Hepatocyte (in vitro differentiated cells): Measurements from ENCODE around the gene PREX1. TPM values are rescaled to one million over a fixed set of nuclear protein-coding genes. Genes with fewer than 3 reads are reported as not detected.
A peak's percentile ranks its signal among the peaks of the same experiment; 100 is the strongest.

Experiments used
- DNase-seq: peaks from one replicate; pipeline ENCODE4 v3.0.0-alpha.2; 2016; ENCODE audit warnings: low spot score
- H2AFZ ChIP-seq: fragments of 200-600 bp; sonication (generic); 2 replicates; pipeline ENCODE4 v1.6.0; 2016; ENCODE audit warnings: antibody characterized with exemption, mild to moderate bottlenecking
- H3K27ac ChIP-seq: fragments of 200-600 bp; sonication (generic); 2 replicates; pipeline ENCODE4 v1.5.1; 2016; ENCODE audit warnings: mild to moderate bottlenecking
- H3K27me3 ChIP-seq: fragments of 200-600 bp; sonication (generic); 2 replicates; pipeline ENCODE4 v1.6.1; 2016
- H3K36me3 ChIP-seq: fragments of 200-600 bp; sonication (generic); replicated peaks from 2 replicates; pipeline ENCODE4 v1.5.1; 2016; ENCODE audit warnings: low read depth; ENCODE audit not compliant: insufficient read depth
- H3K4me1 ChIP-seq: fragments of 200-600 bp; sonication (generic); 2 replicates; pipeline ENCODE4 v1.5.1; 2016; ENCODE audit warnings: mild to moderate bottlenecking, moderate library complexity; ENCODE audit not compliant: insufficient read depth
- H3K4me2 ChIP-seq: fragments of 200-600 bp; sonication (generic); 2 replicates; pipeline ENCODE4 v1.6.0; 2016
- H3K4me3 ChIP-seq: fragments of 200-600 bp; sonication (generic); 2 replicates; pipeline ENCODE4 v1.5.1; 2016; ENCODE audit warnings: mild to moderate bottlenecking
- H3K79me2 ChIP-seq: fragments of 200-600 bp; sonication (generic); 2 replicates; pipeline ENCODE4 v1.6.0; 2017; ENCODE audit warnings: mild to moderate bottlenecking
- H3K9me2 ChIP-seq: fragments of 200-600 bp; sonication (generic); replicated peaks from 2 replicates; pipeline ENCODE4 v1.6.0; 2017; ENCODE audit warnings: mild to moderate bottlenecking; ENCODE audit not compliant: insufficient read depth
- H3K9me3 ChIP-seq: fragments of 200-600 bp; sonication (generic); 2 replicates; pipeline ENCODE4 v1.5.1; 2016; ENCODE audit warnings: low read depth, mild to moderate bottlenecking
- H4K20me1 ChIP-seq: fragments of 200-600 bp; sonication (generic); 2 replicates; pipeline ENCODE4 v1.6.0; 2016; ENCODE audit warnings: mild to moderate bottlenecking; ENCODE audit not compliant: insufficient read depth, poor library complexity, severe bottlenecking
- CTCF ChIP-seq: fragments of 200-600 bp; sonication (generic); IDR thresholded peaks from 2 replicates; pipeline ENCODE4 v1.5.1; 2016; ENCODE audit warnings: antibody characterized with exemption, mild to moderate bottlenecking; ENCODE audit not compliant: poor library complexity
- EZH2 ChIP-seq: fragments of 200-600 bp; sonication (generic); IDR thresholded peaks from 2 replicates; pipeline ENCODE4 v1.6.1; 2016; ENCODE audit warnings: antibody characterized with exemption, mild to moderate bottlenecking, borderline replicate concordance
- EZH2phosphoT487 ChIP-seq: fragments of 200-600 bp; sonication (generic); IDR thresholded peaks from one replicate; pipeline ENCODE4 v1.6.1; 2018; ENCODE audit warnings: antibody characterized with exemption, mild to moderate bottlenecking, low read depth, moderate library complexity; ENCODE audit not compliant: unreplicated experiment, severe bottlenecking
- WGBS: methylation state at CpG from one replicate; pipeline ENCODE4 v1.1.6; 2016; ENCODE audit warnings: low lambda C conversion rate; ENCODE audit errors: missing lambda C conversion rate; 5-methylcytosine and 5-hydroxymethylcytosine counted together
- polyA plus RNA-seq: library from polyadenylated mRNA; unstranded; fragments of >200 nt; fragmentation: Nextera tagmentation; extraction: Ambion mirVana; gene quantifications from 2 replicates; pipeline ENCODE4 v1.2.1, GENCODE V29; 2016
- total RNA-seq: library from RNA; depleted of rRNA; stranded (reverse); fragments of >200 nt; gene quantifications from 2 replicates; pipeline ENCODE4 v1.2.3, GENCODE V29; 2014

The PREX1 gene
- total and polyA plus RNA-seq, 2 experiments from 2014 or later, result 1.8 to 2.9 TPM

DNA sequence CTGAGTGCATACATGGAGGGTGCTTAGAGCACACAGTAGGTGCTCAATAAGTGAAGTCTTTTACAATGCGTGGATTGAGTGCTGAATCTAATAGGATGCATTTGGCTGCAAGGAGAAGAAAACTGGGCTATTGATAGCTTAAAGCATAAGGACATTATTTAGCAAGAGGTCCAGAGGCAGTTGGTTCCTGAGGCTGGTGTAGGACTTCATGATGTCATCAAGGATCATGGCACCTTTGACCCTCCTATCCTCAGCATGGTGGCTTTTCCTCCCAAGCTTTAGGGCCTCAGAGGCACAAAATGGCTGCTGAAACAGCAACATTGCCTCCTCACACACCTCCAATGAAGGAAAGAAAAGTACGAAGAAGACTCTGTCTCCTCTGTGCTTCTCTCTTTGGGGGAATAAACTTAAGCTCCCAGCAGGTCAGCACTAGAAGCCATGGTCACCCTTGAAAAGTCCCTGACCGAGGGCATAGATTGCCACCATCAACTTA lies 3.1 kb upstream of the PREX1 start:
- Histone ChIP-seq H3K79me2 (no peaks in the 10 kb centered on the region), H2AFZ (no peak overlapping the region), H4K20me1 (no peaks in the 10 kb centered on the region), H3K27ac (no peak overlapping the region), H3K4me1 (peaks cover 5% of the 10 kb centered on the region), H3K4me2 (no peak overlapping the region), H3K9me2 (no peaks in the 10 kb centered on the region), H3K9me3 (no peaks in the 10 kb centered on the region), H3K36me3 (no peaks in the 10 kb centered on the region), H3K27me3 (peaks cover 51% of the 10 kb centered on the region), H3K4me3 (no peak overlapping the region)
- DNase-seq, result no peak
- WGBS, result 94% methylated on average over 3 of the region's 3 CpGs
- TF ChIP-seq EZH2phosphoT487 (no peak), CTCF (no peak), EZH2 (no peak)

- Histone ChIP-seq H2AFZ (no peak overlapping the region), H3K9me2 (no peaks in the 10 kb centered on the region), H3K79me2 (no peaks in the 10 kb centered on the region), H3K4me1 (peaks cover 5% of the 10 kb centered on the region), H3K27ac (no peak overlapping the region), H3K9me3 (no peaks in the 10 kb centered on the region), H3K4me3 (no peak overlapping the region), H3K36me3 (no peaks in the 10 kb centered on the region), H4K20me1 (no peaks in the 10 kb centered on the region), H3K27me3 (peaks cover 46% of the 10 kb centered on the region), H3K4me2 (no peak overlapping the region)
- no peak for DNase-seq
- WGBS, result 98% methylated on average over 4 of the region's 4 CpGs
- TF ChIP-seq CTCF (no peak), EZH2phosphoT487 (no peak), EZH2 (no peak)
Observed at GRCh38 chr20:48829940-48830339, 2.1 kb upstream of the PREX1 start.

- 54% methylated on average over 11 of the region's 11 CpGs for WGBS
- Histone ChIP-seq H4K20me1 (no peaks in the 10 kb centered on the region), H3K4me3 (peak overlapping the region; percentile 64), H3K27me3 (peaks cover 51% of the 10 kb centered on the region), H3K9me2 (no peaks in the 10 kb centered on the region), H3K4me2 (peak overlapping the region; percentile 97), H2AFZ (peak overlapping the region; percentile 60), H3K36me3 (no peaks in the 10 kb centered on the region), H3K9me3 (no peaks in the 10 kb centered on the region), H3K4me1 (peaks cover 5% of the 10 kb centered on the region), H3K79me2 (no peaks in the 10 kb centered on the region), H3K27ac (no peak overlapping the region)
- TF ChIP-seq EZH2phosphoT487 (no peak), EZH2 (no peak), CTCF (no peak)
- no peak for DNase-seq
Observed at GRCh38 chr20:48828734-48829460, 1.1 kb upstream of the PREX1 start.
